ENCODE measurements around the gene PAH.

GRCh38 chr12:102913453-102914226 lies 3.4 kb downstream of the PAH start:
- TF ChIP-seq POLR2A (IDR thresholded peaks at IDR 0.05; ENCODE audit: low read depth, low read length): no peak
- no peak for TF ChIP-seq CTCF (conservative IDR thresholded peaks at IDR 0.05; ENCODE audit: low read depth, low read length)
- TF ChIP-seq CHD1 (IDR thresholded peaks at IDR 0.05; ENCODE audit: low read depth, low read length): no peak
- TF ChIP-seq BHLHE40 (IDR thresholded peaks at IDR 0.05; ENCODE audit: low read depth, low read length): no peak
- no peak for TF ChIP-seq CEBPB (IDR thresholded peaks at IDR 0.05; ENCODE audit: low read depth, low read length)
- no peak for TF ChIP-seq RAD21 (IDR thresholded peaks at IDR 0.05; ENCODE audit: low read length)
- TF ChIP-seq MAZ (IDR thresholded peaks at IDR 0.05; ENCODE audit: borderline replicate concordance, low read depth, low read length): no peak
- no peak for TF ChIP-seq SMC3 (IDR thresholded peaks at IDR 0.05; ENCODE audit: low read depth, low read length)
- no peak for TF ChIP-seq USF2 (IDR thresholded peaks at IDR 0.05; ENCODE audit: low read depth, low read length)
- TF ChIP-seq MAFK (IDR thresholded peaks at IDR 0.05; ENCODE audit: low read depth, low read length): no peak
- TF ChIP-seq RFX5 (IDR thresholded peaks at IDR 0.05; ENCODE audit: low read depth, low read length): no peak

Data from IMR-90 (cell line).